NCI-H526 treated with DMSO at 0.1 percent for 48 hours (cell line): ENCODE results near the gene NOL4L.

ENCODE experiments used
- DNase-seq: peaks from one replicate; lab custom pipeline; 2025; lab: John Stamatoyannopoulos, UW

NOL4L gene

GRCh38 chr20:32444474-32445220 is 140.5 kb downstream of the NOL4L start:
- no peak for DNase-seq

- no peak for DNase-seq
Observed at GRCh38 chr20:32443386-32443974, 141.7 kb downstream of the NOL4L start.

GRCh38 chr20:32442630-32443373 is 142.3 kb downstream of the NOL4L start:
- no peak for DNase-seq

GRCh38 chr20:32441638-32442037 is 143.5 kb downstream of the NOL4L start:
- DNase-seq, result no peak

GRCh38 chr20:32440758-32441078 is 144.4 kb downstream of the NOL4L start:
- no peak for DNase-seq

GRCh38 chr20:32440069-32440757 is 144.9 kb downstream of the NOL4L start:
- no peak for DNase-seq

GRCh38 chr20:32439132-32439829 is 145.9 kb downstream of the NOL4L start:
- no peak for DNase-seq

DNA sequence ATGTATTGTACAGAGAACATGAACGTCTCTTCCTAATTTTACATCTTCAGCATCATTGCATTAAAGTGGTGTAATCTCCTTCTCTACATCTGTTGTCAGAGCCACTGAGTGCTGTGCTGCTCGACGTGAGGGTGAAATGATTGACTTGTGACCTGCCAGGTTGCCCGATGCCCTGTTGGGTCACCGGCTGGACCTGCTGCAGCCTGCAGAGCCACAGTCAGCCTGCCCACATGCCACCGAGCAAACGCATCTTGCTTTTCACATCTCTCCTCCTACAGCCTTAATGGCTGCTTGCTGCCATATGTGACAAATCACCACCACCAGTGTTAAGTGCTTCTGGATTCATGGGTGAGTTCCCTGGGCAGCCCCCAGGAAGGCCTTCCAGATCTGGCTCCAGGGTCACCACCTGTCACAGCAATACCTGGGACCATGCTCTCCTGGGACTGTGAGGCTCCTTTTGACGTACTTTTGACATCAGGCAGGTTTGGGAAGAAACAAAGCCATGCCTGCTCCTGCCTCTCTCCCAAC is 146.7 kb downstream of the NOL4L start:
- no peak for DNase-seq

- no peak for DNase-seq
Observed at GRCh38 chr20:32437391-32438074, 147.6 kb downstream of the NOL4L start.

DNA sequence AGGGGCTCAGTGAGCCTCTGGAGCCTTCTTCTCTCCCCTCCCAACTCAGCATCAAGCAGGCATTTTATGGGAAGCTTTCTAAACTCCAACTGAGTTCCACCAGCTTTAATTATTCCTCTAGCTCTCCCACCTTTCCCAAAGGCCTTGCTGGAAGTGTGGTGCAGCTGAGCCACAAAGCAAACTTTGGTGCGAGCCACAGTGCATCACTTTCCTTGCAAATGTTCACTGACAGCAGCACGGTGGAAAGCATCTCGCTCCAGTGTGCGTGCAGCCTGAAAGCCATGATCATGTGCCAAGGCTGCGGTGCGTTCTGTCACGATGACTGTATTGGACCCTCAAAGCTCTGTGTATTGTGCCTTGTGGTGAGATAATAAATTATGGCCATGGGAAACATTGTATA is 148.2 kb downstream of the NOL4L start:
- DNase-seq, result no peak

GRCh38 chr20:32436142-32436861 is 148.8 kb downstream of the NOL4L start:
- no peak for DNase-seq

- DNase-seq, result no peak
Observed at GRCh38 chr20:32435449-32436107, 149.6 kb downstream of the NOL4L start.

GRCh38 chr20:32434434-32434833 is 150.7 kb downstream of the NOL4L start:
- DNase-seq, result no peak

- DNase-seq, result no peak
Observed at GRCh38 chr20:32433311-32434021, 151.7 kb downstream of the NOL4L start.

- DNase-seq, result no peak
Observed at GRCh38 chr20:32432277-32432676, 152.9 kb downstream of the NOL4L start.

GRCh38 chr20:32431457-32431856 is 153.7 kb downstream of the NOL4L start:
- DNase-seq, result no peak

DNA sequence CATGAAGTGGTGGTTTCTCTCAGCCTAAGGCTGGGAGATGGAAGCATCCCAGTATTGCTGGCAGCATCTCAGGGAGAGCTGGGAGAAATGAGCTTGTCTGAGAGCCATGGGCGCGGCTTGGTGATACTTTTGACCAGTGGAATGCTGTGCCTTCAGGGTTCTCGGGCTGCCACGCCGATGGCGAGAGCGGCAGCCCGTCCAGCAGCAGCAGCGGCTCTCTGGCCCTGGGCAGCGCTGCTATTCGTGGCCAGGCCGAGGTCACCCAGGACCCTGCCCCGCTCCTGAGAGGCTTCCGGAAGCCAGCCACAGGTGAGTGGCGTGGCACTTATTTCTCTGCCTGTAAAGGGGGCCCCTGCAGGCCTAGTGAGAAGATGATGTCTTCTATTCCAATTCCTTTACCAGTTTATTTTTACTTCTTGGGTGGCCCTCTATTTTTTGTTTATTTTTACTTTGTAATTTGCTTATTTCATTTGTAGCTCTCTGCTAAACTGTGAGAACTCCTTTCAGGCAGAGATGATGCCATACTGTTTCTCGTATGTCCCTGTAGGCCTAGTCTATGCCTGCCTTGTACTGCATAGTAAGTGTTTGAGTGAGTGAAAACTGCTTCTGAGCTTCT is 155.3 kb downstream of the NOL4L start:
- no peak for DNase-seq

GRCh38 chr20:32429343-32429742 is 155.8 kb downstream of the NOL4L start:
- no peak for DNase-seq

- no peak for DNase-seq
Observed at GRCh38 chr20:32427996-32428395, 157.1 kb downstream of the NOL4L start.
